Kidney (tissue), 14 donors: ENCODE data around the gene AP3M1. TPM values are rescaled to one million over a fixed set of nuclear protein-coding genes. Genes with fewer than 3 reads are reported as not detected.

ENCODE experiments used
- DNase-seq, 5 donors: peaks; one replicate each; pipeline ENCODE4 v3.0.0-alpha.2; 2013 to 2020
- FAIRE-seq: peaks from 2 replicates; lab custom pipeline; 2012; peaks lifted over from hg19 to GRCh38; lab: Jason Lieb, UNC
- H3K27ac ChIP-seq, 2 donors: one replicate each; pipeline ENCODE4 v1.7.0; 2013; ENCODE audit warnings: low read depth in 2 of 2, low read length in 2 of 2, inconsistent platforms in 1 of 2
- H3K27me3 ChIP-seq: one replicate; pipeline ENCODE4 v1.7.1; 2013; ENCODE audit warnings: low read length, inconsistent platforms; ENCODE audit not compliant: control insufficient read depth, insufficient read depth
- H3K36me3 ChIP-seq, 3 donors: one replicate each; pipeline versions ENCODE4 v1.7.0 to v1.7.1; 2013; ENCODE audit warnings: low read length in 3 of 3, control low read depth in 1 of 3, inconsistent platforms in 1 of 3; ENCODE audit not compliant: insufficient read depth in 3 of 3, control insufficient read depth in 2 of 3
- H3K4me1 ChIP-seq, 3 donors: one replicate each; pipeline versions ENCODE4 v1.7.0 to v1.7.1; 2013; ENCODE audit warnings: low read length in 3 of 3, inconsistent platforms in 1 of 3, low read depth in 1 of 3; ENCODE audit not compliant: control insufficient read depth in 2 of 3, insufficient read depth in 2 of 3
- H3K4me3 ChIP-seq, 3 donors: one replicate each; pipeline versions ENCODE4 v1.7.0 to v1.8.1; 2013; ENCODE audit warnings: low read length in 3 of 3, control low read depth in 1 of 3, inconsistent platforms in 1 of 3
- H3K9ac ChIP-seq, 3 donors: one replicate each; pipeline versions ENCODE4 v1.7.0 to v1.7.1; 2013; ENCODE audit warnings: low read length in 3 of 3, control low read depth in 1 of 3, inconsistent platforms in 1 of 3
- H3K9me3 ChIP-seq, 3 donors: one replicate each; pipeline versions ENCODE4 v1.7.0 to v1.7.1; 2013; ENCODE audit warnings: low read length in 3 of 3, control low read depth in 1 of 3, inconsistent platforms in 1 of 3; ENCODE audit not compliant: control insufficient read depth in 2 of 3, insufficient read depth in 1 of 3
- CTCF ChIP-seq: IDR thresholded peaks from 3 replicates; pipeline ENCODE4 v1.5.1; 2012; ENCODE audit warnings: mild to moderate bottlenecking, moderate library complexity, borderline replicate concordance; ENCODE audit not compliant: insufficient read depth; ENCODE audit errors: extremely low read depth
- intact Hi-C: fragments of 100-400 bp; cut with DNase I; formaldehyde crosslinking; loops from one replicate; pipeline ENCODE4 v1.11.1; 2022
- polyA plus RNA-seq: library from polyadenylated mRNA; stranded (reverse); fragments of 350-450 nt; fragmentation: Illumina TruSeq; extraction: RNeasy Lipid Tissue Mini Kit (QIAGEN cat#74804); gene quantifications from one replicate; pipeline ENCODE4 v1.2.3, GENCODE V29; 2014; ENCODE audit warnings: low read depth, low replicate concordance; ENCODE audit not compliant: insufficient read depth
- total RNA-seq: library from RNA; stranded (reverse); fragmentation: NEBNext Ultra II Directional; extraction: Animal tissue kit (Norgen Biotek cat#: 25700); gene quantifications from one replicate; pipeline ENCODE4 v1.2.1, GENCODE V29; 2021
- donor health status: control.
- donor health status: control.
- donor health status: control.
- donor health status: control.
- donor health status: control.
- donor health status: DM: yes; HTN: yes; CAD: no.
- donor health status: Normal renal cell carcinoma (clear cell type).

Gene AP3M1
- total and polyA plus RNA-seq, 2 donors from 2014 or later = 14.6 to 30.1 TPM

- no peaks in the 10 kb centered on the region for H3K27me3 ChIP-seq
- no peak for TF ChIP-seq CTCF
- no peak overlapping the region for H3K4me3 ChIP-seq
- FAIRE-seq (no peak), DNase-seq (no peak)
- no peak overlapping the region for H3K27ac ChIP-seq
- H3K4me1 ChIP-seq = no peaks in the 10 kb centered on the region
- H3K9me3 ChIP-seq = no peaks in the 10 kb centered on the region
- no peak overlapping the region for H3K9ac ChIP-seq
- intact Hi-C loops = no loop called here
- peaks cover 10 to 44% (median 26%) of the 10 kb centered on the region in 3 donors for H3K36me3 ChIP-seq
Measured at GRCh38 chr10:74093530-74094164, 57.0 kb downstream of the AP3M1 start.

GRCh38 chr10:74092372-74092771, 58.3 kb downstream of the AP3M1 start:
- Histone ChIP-seq H3K9me3 (no peaks in the 10 kb centered on the region), H3K27ac (no peak overlapping the region), H3K36me3 (peaks cover 8 to 37% (median 22%) of the 10 kb centered on the region in 3 donors), H3K27me3 (no peaks in the 10 kb centered on the region), H3K9ac (no peak overlapping the region), H3K4me3 (no peak overlapping the region), H3K4me1 (no peaks in the 10 kb centered on the region)
- FAIRE-seq = no peak
- intact Hi-C loops = no loop called here
- TF ChIP-seq CTCF = no peak
- DNase-seq = no peak

GRCh38 chr10:74088722-74089121, 61.9 kb downstream of the AP3M1 start:
- FAIRE-seq (no peak), DNase-seq (no peak)
- intact Hi-C loops = no loop called here

More at GRCh38 chr10:74088722-74089121, 61.9 kb downstream of the AP3M1 start:
- H3K9ac ChIP-seq = no peak overlapping the region
- H3K36me3 ChIP-seq = peaks cover 6 to 18% (median 10%) of the 10 kb centered on the region in 3 donors
- no peak for TF ChIP-seq CTCF
- no peaks in the 10 kb centered on the region for H3K27me3 ChIP-seq
- H3K9me3 ChIP-seq = no peaks in the 10 kb centered on the region
- no peak overlapping the region for H3K27ac ChIP-seq
- no peaks in the 10 kb centered on the region for H3K4me1 ChIP-seq
- H3K4me3 ChIP-seq = no peak overlapping the region
